Astrocyte of the cerebellum (primary cell): ENCODE data around the gene GPATCH2.

Experiments used
- DNase-seq: peaks from one replicate; pipeline ENCODE4 v3.0.0-alpha.2; 2011; ENCODE audit warnings: low read depth
- H3K4me3 ChIP-seq: 2 replicates; pipeline ENCODE4 v1.5.1; 2011; ENCODE audit warnings: mild to moderate bottlenecking, low read depth, low read length, moderate library complexity
- CTCF ChIP-seq: IDR thresholded peaks from 2 replicates; pipeline ENCODE4 v1.5.1; 2012; ENCODE audit warnings: low read length, low read depth, moderate library complexity, mild to moderate bottlenecking; ENCODE audit errors: missing control alignments
- in situ Hi-C: cut with HindIII; loops from 2 replicates; pipeline ENCODE4 v1.10.0; 2017; ENCODE audit warnings: low sequenced_read_pairs

GPATCH2 gene

GRCh38 chr1:217462666-217463065 lies 168.2 kb downstream of the GPATCH2 start:
- in situ Hi-C loops: no loop called here
- no peak for TF ChIP-seq CTCF
- no peak overlapping the region for H3K4me3 ChIP-seq
- no peak for DNase-seq

- in situ Hi-C loops: no loop called here
- no peak overlapping the region for H3K4me3 ChIP-seq
- DNase-seq: no peak
- no peak for TF ChIP-seq CTCF
These were observed 168.7 kb downstream of the GPATCH2 start for GRCh38 chr1:217462159-217462558.

- no peak overlapping the region for H3K4me3 ChIP-seq
- no peak for DNase-seq
- TF ChIP-seq CTCF: no peak
- in situ Hi-C loops: no loop called here
These were observed 173.9 kb downstream of the GPATCH2 start for GRCh38 chr1:217457016-217457415.

GRCh38 chr1:217456261-217456660 lies 174.6 kb downstream of the GPATCH2 start:
- DNase-seq: no peak
- H3K4me3 ChIP-seq: no peak overlapping the region
- in situ Hi-C loops: no loop called here
- TF ChIP-seq CTCF: no peak

- no peak for TF ChIP-seq CTCF
- no peak overlapping the region for H3K4me3 ChIP-seq
- DNase-seq: no peak
- in situ Hi-C loops: no loop called here
These were observed 177.1 kb downstream of the GPATCH2 start for GRCh38 chr1:217453816-217454215.

- no peak for TF ChIP-seq CTCF
- in situ Hi-C loops: no loop called here
- no peak for DNase-seq
- H3K4me3 ChIP-seq: no peak overlapping the region
These were observed 181.5 kb downstream of the GPATCH2 start for GRCh38 chr1:217449370-217449769.

- H3K4me3 ChIP-seq: no peak overlapping the region
- no peak for TF ChIP-seq CTCF
- in situ Hi-C loops: no loop called here
- DNase-seq: no peak
These were observed 187.0 kb downstream of the GPATCH2 start for GRCh38 chr1:217443845-217444244.
